RWPE2 (cell line): ENCODE results near the gene TRAF5.
"Not testable (repeated sequence)": the region's sequence is repeated elsewhere in the genome, so short reads cannot be mapped to it uniquely, and the experiment has no call there.

Source experiments
- ATAC-seq: fragments of 200-7000 bp; cut with Tn5 transposase; 3 replicates; pipeline ENCODE4 v1.9.1; 2021; ENCODE audit warnings: low read depth
- DNase-seq: peaks from one replicate; pipeline ENCODE4 v3.0.0-alpha.2; 2020; ENCODE audit warnings: low spot score
- H3K27ac ChIP-seq: fragments of 450-650 bp; 2 replicates; pipeline ENCODE4 v1.5.1; 2017; ENCODE audit warnings: mild to moderate bottlenecking; ENCODE audit not compliant: poor library complexity, severe bottlenecking
- H3K27me3 ChIP-seq: fragments of 250-450 bp; sonication (Bioruptor Pico); 2 replicates; pipeline ENCODE4 v1.5.1; 2021; ENCODE audit warnings: mild to moderate bottlenecking, moderate library complexity; ENCODE audit not compliant: insufficient read depth, poor library complexity, severe bottlenecking
- H3K36me3 ChIP-seq: fragments of 250-450 bp; sonication (Bioruptor Pico); 2 replicates; pipeline ENCODE4 v1.5.1; 2020; ENCODE audit warnings: low read depth, mild to moderate bottlenecking, moderate library complexity
- H3K4me1 ChIP-seq: fragments of 250-450 bp; sonication (Bioruptor Pico); 2 replicates; pipeline ENCODE4 v1.5.1; 2021; ENCODE audit warnings: mild to moderate bottlenecking, moderate library complexity; ENCODE audit not compliant: insufficient read depth, poor library complexity, severe bottlenecking
- H3K4me3 ChIP-seq: fragments of 250-450 bp; sonication (Bioruptor Pico); 2 replicates; pipeline ENCODE4 v1.5.1; 2021; ENCODE audit warnings: mild to moderate bottlenecking, moderate library complexity; ENCODE audit not compliant: severe bottlenecking
- H3K9me3 ChIP-seq: fragments of 250-450 bp; sonication (Bioruptor Pico); 2 replicates; pipeline ENCODE4 v1.5.1; 2021; ENCODE audit warnings: mild to moderate bottlenecking, moderate library complexity; ENCODE audit not compliant: severe bottlenecking
- TF ChIP-seq, protein P1 (sequence below): fragments of 450-650 bp; IDR thresholded peaks from one replicate; pipeline ENCODE4 v1.5.1; 2017; ENCODE audit warnings: mild to moderate bottlenecking, moderate library complexity; ENCODE audit not compliant: poor library complexity, severe bottlenecking

TRAF5 gene

DNA sequence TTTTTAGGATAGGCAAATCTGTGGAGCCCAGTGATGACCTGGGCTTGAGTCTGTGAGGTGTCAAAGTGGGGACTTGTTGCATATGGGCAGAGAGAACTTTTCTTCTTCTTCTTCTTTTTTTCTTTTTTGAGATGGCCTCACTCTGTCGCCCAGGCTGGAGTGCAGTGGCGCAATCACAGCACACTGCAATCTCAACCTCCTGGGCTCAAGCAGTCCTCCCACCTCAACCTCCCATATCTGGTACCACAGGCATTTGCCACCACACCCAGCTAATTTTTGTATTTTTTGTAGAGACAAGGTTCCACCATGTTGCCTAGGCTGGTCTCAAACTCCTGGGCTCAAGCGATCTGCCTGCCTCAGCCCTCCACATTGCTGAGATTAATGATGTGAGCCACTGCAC is 85.0 kb downstream of the TRAF5 start:
- Histone ChIP-seq H3K27ac (no peak overlapping the region), H3K4me3 (no peak overlapping the region), H3K27me3 (no peaks in the 10 kb centered on the region), H3K9me3 (no peaks in the 10 kb centered on the region), H3K36me3 (no peaks in the 10 kb centered on the region), H3K4me1 (no peaks in the 10 kb centered on the region)
- ATAC-seq, result no peak
- no peak for DNase-seq
- TF ChIP-seq, protein P1, sequence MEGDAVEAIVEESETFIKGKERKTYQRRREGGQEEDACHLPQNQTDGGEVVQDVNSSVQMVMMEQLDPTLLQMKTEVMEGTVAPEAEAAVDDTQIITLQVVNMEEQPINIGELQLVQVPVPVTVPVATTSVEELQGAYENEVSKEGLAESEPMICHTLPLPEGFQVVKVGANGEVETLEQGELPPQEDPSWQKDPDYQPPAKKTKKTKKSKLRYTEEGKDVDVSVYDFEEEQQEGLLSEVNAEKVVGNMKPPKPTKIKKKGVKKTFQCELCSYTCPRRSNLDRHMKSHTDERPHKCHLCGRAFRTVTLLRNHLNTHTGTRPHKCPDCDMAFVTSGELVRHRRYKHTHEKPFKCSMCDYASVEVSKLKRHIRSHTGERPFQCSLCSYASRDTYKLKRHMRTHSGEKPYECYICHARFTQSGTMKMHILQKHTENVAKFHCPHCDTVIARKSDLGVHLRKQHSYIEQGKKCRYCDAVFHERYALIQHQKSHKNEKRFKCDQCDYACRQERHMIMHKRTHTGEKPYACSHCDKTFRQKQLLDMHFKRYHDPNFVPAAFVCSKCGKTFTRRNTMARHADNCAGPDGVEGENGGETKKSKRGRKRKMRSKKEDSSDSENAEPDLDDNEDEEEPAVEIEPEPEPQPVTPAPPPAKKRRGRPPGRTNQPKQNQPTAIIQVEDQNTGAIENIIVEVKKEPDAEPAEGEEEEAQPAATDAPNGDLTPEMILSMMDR, result no peak

DNA sequence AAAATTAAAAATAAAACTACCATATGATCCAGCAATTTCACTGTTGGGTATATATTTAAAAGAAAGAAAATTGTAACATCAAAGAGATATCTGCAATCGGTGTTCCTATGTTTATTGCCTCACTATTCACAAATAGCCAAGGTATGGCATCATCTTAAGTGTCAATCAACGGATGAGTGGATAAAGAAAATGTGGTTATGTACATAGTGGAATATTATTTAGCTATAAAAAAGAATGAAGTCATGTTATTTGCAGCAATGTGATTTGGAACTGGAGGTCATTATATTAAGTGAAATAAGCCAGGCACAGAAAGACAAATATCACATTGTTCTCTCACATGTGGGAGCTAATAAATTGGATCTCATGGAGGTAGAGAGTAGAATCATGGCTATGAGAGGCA is 89.1 kb downstream of the TRAF5 start:
- Histone ChIP-seq H3K4me3 (no peak overlapping the region), H3K9me3 (no peaks in the 10 kb centered on the region), H3K27me3 (no peaks in the 10 kb centered on the region), H3K36me3 (no peaks in the 10 kb centered on the region), H3K4me1 (no peaks in the 10 kb centered on the region), H3K27ac (no peak overlapping the region)
- TF ChIP-seq, protein P1, result no peak
- DNase-seq (no peak), ATAC-seq (no peak)

DNA sequence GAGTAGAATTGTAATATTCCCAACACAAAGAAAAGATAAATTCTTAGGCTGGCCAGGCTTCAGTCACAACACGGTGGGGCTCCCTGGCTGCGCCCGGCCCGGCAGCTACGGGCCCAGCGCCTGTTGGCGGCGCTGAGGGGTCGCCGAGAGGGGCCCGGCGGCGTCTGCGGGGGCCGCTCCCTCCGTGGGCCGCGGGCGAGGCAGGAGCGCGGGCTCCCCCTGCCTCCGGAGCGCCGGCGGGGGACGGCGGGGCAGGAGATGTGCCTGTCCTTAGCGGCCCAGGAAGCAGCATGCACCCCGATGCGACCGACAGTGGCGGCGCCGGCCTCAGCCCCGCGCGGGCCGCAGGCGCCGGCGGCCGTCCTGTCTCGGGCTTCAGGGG is 89.6 kb downstream of the TRAF5 start:
- not testable (repeated sequence) for H3K27ac ChIP-seq, H3K9me3 ChIP-seq, H3K27me3 ChIP-seq, H3K4me1 ChIP-seq, DNase-seq, H3K36me3 ChIP-seq
- H3K4me3 ChIP-seq, result peak overlapping the region; percentile 7
- peak; percentile 57 for ATAC-seq

DNA sequence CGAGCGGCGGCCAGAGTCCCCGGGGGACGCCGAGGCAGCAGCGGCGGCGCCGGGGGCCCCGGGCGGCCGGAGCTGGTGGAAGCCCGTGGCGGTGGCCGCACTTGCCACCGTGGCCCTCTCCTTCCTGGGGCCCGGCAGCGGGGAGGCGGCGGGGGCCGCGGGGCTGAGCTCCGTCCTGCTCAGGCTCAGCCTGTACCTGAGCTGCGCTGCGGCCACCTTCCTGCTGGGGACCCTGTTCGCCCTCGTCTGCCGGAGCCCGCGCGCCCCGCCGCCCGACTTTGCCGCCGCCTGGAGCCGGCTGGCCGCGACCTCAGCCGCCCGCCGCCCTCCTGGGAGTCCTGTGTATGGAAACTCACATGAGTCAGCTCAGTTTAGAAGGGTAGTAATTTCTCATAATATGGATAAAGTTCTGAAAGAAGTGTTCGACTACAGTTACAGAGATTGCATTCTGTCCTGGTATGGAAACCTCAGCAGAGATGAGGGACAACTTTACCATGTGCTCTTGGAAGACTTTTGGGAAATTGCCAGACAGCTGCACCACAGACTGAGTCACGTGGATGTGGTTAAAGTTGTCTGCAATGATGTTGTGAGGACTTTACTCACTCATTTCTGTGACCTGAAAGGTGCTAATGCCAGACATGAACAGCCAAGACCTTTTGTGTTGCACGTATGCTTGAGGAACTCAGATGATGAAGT is 90.1 kb downstream of the TRAF5 start:
- not testable (repeated sequence) for DNase-seq
- H3K4me3 ChIP-seq, result peak overlapping the region; percentile 7
- peak; percentile 25; the same call in 1 of the 3 replicates for ATAC-seq

DNA sequence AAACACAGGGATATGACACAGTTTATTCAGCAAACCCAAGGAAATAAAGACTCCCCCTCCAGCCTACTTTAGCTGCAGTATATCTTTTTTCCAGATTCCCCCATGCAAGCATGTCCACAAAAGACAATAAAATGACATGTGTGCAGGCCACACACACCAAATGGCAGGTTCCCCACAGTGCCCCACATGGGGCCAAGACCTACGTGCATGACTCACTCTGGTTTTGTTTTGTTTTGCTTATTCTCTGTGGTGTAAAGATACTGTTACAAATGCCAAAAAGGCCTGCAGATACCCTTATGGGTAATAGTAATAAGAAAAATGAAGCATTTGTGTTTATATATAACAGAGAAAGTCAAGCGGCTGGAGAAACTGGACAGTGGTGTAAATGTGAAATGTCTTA is 93.8 kb downstream of the TRAF5 start:
- Histone ChIP-seq H3K27ac (no peak overlapping the region), H3K4me3 (no peak overlapping the region), H3K4me1 (no peaks in the 10 kb centered on the region), H3K27me3 (no peaks in the 10 kb centered on the region), H3K36me3 (no peaks in the 10 kb centered on the region), H3K9me3 (no peaks in the 10 kb centered on the region)
- no peak for ATAC-seq
- DNase-seq, result no peak
- TF ChIP-seq, protein P1, result no peak

More for the DNA sequence above, 90.1 kb downstream of the TRAF5 start:
- not testable (repeated sequence) for H3K27ac ChIP-seq, H3K9me3 ChIP-seq, H3K4me1 ChIP-seq, H3K27me3 ChIP-seq, H3K36me3 ChIP-seq

DNA sequence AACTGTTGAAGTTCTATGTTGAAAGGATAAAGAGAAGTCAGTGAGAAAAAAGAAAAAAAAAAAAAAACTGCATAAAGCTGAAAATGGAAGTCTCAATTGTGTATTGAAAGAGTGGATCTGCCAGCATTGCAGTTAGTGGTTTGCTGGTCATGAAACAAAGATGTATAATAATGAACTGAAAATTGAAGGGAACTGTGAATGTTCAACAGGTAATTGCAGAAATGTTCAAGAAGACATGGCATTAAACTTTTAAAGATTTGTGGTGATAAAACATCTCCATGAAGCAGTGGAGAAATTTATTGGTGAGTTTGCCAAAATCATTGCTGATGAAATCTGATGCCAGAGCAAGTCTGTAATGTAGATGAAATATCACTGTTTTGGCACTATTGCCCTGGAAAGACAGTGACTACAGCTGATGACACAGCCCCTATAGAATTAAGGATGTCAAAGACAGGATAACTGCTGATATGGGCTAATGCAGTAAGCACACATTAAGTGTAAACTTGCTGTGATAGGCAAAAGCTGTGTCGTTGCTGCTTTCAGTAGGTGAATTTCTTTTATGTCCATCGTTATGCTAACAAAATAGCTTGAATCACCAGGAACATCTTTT is 94.3 kb downstream of the TRAF5 start:
- Histone ChIP-seq H3K4me1 (no peaks in the 10 kb centered on the region), H3K36me3 (no peaks in the 10 kb centered on the region), H3K4me3 (no peak overlapping the region), H3K27ac (no peak overlapping the region), H3K27me3 (no peaks in the 10 kb centered on the region), H3K9me3 (no peaks in the 10 kb centered on the region)
- ATAC-seq, result no peak
- TF ChIP-seq, protein P1, result no peak
- no peak for DNase-seq
